22Rv1 (cell line): ENCODE data around the gene LITAFD.

Experiments
- H3K27ac ChIP-seq: fragments of 450-650 bp; 2 replicates; pipeline ENCODE4 v1.5.1; 2017
- ZFX ChIP-seq: fragments of 450-650 bp; IDR thresholded peaks from 2 replicates; pipeline ENCODE4 v1.6.1; 2017; ENCODE audit warnings: antibody characterized with exemption, borderline replicate concordance
- TF ChIP-seq, protein P1 (sequence below): fragments of 450-650 bp; IDR thresholded peaks from 2 replicates; pipeline ENCODE4 v1.5.1; 2017; ENCODE audit warnings: mild to moderate bottlenecking

The LITAFD gene

DNA sequence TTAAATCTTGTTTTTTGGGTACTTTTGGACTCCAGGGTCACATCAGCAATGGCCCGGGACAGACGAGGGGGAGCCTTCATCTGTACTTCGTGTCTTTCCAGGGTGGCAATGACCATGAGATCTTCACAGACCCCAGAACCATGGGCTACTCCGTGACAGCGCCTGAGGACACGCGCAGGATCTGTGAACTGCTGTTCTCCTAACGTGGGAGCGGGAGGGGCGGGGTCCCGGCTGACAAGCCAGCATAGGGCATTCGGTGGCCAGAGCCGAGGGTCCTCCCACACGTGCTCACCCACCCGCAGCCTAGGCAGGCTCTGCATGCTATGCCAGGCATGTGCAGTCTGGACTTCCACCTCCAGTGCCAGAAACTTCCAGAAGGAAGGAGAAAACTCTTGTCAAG, 34.5 kb upstream of the LITAFD start:
- TF ChIP-seq, protein P1, sequence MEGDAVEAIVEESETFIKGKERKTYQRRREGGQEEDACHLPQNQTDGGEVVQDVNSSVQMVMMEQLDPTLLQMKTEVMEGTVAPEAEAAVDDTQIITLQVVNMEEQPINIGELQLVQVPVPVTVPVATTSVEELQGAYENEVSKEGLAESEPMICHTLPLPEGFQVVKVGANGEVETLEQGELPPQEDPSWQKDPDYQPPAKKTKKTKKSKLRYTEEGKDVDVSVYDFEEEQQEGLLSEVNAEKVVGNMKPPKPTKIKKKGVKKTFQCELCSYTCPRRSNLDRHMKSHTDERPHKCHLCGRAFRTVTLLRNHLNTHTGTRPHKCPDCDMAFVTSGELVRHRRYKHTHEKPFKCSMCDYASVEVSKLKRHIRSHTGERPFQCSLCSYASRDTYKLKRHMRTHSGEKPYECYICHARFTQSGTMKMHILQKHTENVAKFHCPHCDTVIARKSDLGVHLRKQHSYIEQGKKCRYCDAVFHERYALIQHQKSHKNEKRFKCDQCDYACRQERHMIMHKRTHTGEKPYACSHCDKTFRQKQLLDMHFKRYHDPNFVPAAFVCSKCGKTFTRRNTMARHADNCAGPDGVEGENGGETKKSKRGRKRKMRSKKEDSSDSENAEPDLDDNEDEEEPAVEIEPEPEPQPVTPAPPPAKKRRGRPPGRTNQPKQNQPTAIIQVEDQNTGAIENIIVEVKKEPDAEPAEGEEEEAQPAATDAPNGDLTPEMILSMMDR: no peak
- TF ChIP-seq ZFX: no peak
- no peak overlapping the region for H3K27ac ChIP-seq

DNA sequence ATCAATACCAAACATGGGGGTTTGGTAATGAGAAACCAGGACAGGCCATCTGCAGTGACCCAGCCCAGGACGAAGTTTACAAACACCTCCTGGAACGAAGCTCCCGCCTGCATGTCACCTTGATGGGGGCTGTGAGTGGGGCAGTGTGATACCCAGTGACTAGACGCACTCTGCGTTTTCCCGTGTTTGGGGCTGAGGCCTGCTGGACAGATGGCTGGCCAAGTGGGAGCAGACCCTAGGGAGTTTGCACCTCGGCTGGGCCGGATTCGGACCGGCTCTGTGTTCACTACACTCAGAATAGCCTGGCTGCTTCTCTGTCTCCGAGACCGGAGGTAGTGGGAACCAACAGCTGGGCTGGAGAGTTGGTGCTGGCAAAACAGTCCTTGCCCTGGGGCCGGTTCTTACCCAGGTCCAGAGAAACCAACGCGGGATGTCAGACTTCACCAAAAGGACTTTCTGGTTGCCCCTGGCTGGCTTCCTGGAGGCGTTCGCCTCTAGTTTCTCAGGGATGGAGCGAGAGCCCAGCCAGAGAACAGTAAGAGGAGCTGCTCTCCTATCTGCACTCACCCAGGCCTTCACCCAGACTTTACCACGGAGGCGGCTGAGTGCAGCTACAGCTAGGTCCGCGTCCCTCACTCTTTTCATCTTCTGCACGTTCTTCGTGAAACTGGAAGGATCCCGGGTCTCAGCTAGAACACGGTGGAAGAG, 33.8 kb upstream of the LITAFD start:
- H3K27ac ChIP-seq: no peak overlapping the region
- no peak for TF ChIP-seq ZFX
- TF ChIP-seq, protein P1: no peak

DNA sequence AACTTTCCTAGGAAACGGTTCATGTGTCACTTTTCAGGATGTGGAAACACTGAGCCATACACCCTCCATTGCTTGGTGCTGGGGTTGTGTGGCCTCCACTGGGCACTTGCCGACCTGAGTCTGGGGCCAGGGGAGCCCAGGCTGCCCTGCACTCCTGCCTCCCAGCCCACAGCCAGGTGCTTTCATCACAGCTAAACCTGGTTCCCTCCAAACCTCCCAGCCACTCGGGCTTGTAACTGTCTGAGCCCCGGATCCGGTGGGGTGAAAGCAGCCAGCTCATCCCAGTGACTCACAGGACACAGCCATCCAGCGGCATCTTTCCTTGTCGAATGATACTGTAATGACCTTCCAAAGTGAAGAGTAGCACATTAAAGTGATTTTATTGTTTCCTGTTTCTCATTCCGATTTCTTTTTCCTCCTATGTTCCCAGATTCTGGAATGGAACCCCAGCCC, 33.2 kb upstream of the LITAFD start:
- no peak overlapping the region for H3K27ac ChIP-seq
- no peak for TF ChIP-seq ZFX
- TF ChIP-seq, protein P1: no peak

DNA sequence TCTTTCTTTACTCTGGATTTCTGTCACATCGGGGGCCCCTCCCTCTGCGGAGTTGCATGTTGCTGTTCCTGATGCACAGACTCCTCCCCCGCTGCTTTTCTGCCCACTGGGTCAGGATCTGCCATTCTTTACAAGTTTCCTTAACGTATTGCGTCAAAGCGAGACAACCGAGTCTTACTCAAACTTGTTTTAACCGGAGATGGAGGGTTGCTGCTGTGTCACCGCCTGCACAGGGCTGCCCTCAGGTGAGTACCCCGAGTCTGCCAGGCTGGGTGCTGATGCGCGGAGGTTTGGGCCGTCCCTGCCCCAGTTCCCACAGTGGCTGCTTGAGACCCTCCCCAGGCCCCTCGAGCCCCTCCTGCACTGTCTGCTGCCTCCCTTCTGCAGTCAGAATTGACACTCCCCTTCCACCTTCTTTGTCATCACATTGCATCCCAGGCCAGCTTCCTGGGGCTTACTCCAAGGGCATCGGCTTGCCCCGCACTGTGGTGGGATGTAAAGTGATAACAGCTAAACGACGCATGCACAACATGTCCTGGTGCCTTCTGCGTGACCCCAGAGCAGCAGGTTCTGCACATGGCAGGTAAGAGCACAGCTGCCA, 32.6 kb upstream of the LITAFD start:
- no peak for TF ChIP-seq ZFX
- TF ChIP-seq, protein P1: no peak
- no peak overlapping the region for H3K27ac ChIP-seq

DNA sequence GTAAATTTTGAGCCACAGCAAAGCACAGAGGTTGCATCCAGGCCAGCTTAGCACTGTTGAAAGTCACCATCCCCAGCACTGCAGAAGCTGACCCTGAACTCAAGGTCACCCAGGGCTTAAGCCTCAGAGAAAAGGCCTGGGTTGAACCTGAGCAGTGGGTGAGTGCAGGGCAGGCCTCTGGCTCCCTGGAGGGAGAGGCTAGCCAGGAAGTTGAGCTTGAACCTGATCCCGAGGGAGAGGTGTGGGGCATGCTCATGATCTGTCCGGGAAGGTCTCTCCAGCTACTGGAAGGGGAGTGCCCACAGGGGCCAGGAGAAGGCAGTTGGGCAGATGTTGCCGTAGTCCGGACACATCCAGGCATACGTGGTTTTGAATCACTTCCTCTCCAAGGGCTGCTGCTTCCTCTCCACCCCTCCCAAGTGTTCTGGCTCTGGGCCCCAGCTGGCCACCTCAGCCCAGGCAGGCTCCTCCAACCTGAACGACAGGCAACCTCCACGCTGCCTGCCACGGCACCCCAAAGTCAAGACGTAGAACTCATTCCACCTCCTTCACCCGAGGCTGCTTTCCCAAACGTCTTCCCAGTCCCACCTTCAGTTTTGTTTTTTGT, 31.8 kb upstream of the LITAFD start:
- TF ChIP-seq, protein P1: no peak
- TF ChIP-seq ZFX: no peak
- H3K27ac ChIP-seq: no peak overlapping the region

DNA sequence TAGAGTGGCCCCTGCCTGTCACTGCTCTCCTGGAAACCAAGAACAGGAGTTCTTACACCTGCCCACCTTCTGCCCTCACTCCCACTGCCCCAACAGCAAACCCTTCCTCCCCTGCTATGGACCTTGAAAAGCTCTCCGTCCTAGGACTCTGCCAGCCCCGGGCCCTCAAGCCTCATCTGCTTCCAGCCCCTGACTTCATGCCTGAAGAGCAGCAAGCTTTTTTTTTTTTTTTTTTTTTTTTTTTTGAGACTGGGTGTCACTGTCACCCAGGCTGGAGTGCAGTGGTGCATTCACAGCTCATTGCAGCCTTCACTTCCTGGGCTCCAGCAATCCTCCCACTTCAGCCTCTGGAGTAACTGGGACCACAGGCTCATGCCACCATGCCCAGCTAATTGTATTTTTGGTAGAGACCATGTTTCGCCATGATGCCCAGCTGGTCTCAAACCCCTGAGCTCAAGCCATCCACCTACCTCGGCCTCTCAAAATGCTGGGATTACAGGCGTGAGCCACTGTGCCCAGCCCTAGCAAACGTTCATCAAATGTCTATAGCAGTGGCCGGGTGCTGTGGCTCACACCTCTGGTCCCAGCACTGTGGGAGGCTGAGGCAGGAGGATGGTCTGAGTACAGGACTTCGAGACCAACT, 30.3 kb upstream of the LITAFD start:
- TF ChIP-seq, protein P1: no peak
- no peak for TF ChIP-seq ZFX
- no peak overlapping the region for H3K27ac ChIP-seq
